ENCODE measurements around the gene WNK1.
"Not testable (repeated sequence)": the region's sequence is repeated elsewhere in the genome, so short reads cannot be mapped to it uniquely, and the experiment has no call there.

Gene WNK1

DNA sequence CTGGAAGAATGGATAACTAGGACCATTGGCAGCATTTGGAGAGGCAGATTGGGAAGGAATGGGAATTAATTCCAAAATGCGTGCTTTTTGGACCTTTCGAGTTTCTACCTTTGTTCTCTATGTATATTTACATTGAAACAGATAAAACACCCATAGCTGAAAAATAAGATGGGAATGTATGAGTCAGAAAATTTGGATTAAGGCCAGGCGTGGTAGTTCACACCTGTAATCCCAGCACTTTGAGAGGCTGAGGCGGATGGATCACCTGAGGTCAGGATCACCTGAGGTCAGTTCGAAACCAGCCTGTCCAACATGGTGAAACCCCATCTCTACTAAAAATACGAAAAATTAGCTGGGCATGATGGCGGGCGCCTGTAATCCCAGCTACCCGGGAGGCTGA lies 65.1 kb downstream of the WNK1 start:
- not testable (repeated sequence) for H3K9me3 ChIP-seq (ENCODE audit: control insufficient read depth in 2 of 2, low read length in 2 of 2); H3K36me3 ChIP-seq (ENCODE audit: control insufficient read depth in 2 of 2, insufficient read depth in 2 of 2, low read length in 2 of 2); H3K4me1 ChIP-seq (ENCODE audit: control insufficient read depth in 2 of 2, insufficient read depth in 2 of 2, low read length in 2 of 2); H3K4me3 ChIP-seq (ENCODE audit: low read length in 2 of 2); H3K9ac ChIP-seq (ENCODE audit: low read depth in 1 of 2, low read length in 2 of 2); H3K27ac ChIP-seq (ENCODE audit: low read depth in 2 of 2, low read length in 2 of 2); H3K27me3 ChIP-seq (ENCODE audit: control insufficient read depth in 2 of 2, insufficient read depth in 2 of 2, low read length in 2 of 2)

DNA sequence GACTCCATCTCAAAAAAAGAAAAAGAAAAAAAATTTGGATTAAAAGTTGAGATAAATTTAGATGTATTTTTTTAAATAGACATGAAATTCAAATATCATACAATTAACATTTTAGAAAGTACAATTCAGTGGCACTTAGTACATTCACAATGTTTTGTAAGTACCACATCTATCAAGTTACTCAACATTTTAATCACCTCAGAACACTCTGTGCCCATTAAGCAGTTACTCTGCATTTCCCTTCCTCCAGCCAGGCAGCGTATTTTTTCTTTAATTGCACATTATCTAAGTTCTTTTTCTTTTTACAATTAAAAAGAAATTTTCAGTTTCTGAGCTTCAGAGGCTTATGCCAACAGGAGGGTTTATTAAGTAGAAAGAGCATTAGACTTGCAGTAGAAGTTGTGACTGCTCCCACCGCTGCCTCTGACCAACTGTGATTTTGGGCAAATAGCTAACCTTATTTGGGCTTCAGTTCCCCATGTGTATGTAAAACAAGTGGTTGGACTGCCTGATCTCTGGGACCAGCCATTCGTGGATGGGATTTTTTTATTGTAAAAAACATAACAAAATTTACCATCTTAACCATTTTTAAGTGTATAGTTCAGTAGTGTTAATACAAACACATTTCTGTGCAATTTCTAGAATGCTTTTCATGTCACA lies 65.7 kb downstream of the WNK1 start:
- Histone ChIP-seq H3K9me3 (ENCODE audit: control insufficient read depth in 2 of 2, low read length in 2 of 2) (no peaks in the 10 kb centered on the region), H3K36me3 (ENCODE audit: control insufficient read depth in 2 of 2, insufficient read depth in 2 of 2, low read length in 2 of 2) (peaks cover 0 to 3% of the 10 kb centered on the region in 2 donors), H3K4me1 (ENCODE audit: control insufficient read depth in 2 of 2, insufficient read depth in 2 of 2, low read length in 2 of 2) (no peaks in the 10 kb centered on the region), H3K9ac (ENCODE audit: low read depth in 1 of 2, low read length in 2 of 2) (no peak overlapping the region), H3K27me3 (ENCODE audit: control insufficient read depth in 2 of 2, insufficient read depth in 2 of 2, low read length in 2 of 2) (no peaks in the 10 kb centered on the region), H3K27ac (ENCODE audit: low read depth in 2 of 2, low read length in 2 of 2) (no peak overlapping the region), H3K4me3 (ENCODE audit: low read length in 2 of 2) (no peak overlapping the region)

DNA sequence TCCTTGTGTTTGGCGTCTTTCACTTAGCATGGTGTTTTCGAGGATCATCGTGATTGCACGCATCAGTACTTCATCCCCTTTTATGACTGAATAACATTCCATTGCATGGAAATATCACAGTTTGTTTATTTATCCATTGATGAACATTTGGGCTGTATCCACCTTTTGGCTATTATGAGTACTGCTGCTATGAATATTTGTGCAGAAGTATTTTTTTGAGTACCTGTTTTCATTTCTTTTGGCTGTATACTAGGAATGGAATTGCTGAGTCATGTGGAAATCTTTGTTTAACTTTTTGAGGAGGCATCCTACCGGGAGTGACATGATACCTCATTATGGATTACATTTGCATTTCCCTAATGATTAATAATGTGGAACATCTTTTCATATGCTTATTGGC lies 66.4 kb downstream of the WNK1 start:
- no peak overlapping the region for H3K4me3 ChIP-seq (ENCODE audit: low read length in 2 of 2)
- H3K36me3 ChIP-seq (ENCODE audit: control insufficient read depth in 2 of 2, insufficient read depth in 2 of 2, low read length in 2 of 2) = peaks cover 0 to 3% of the 10 kb centered on the region in 2 donors
- no peak overlapping the region for H3K9ac ChIP-seq (ENCODE audit: low read depth in 1 of 2, low read length in 2 of 2)
- no peak overlapping the region for H3K27ac ChIP-seq (ENCODE audit: low read depth in 2 of 2, low read length in 2 of 2)
- H3K4me1 ChIP-seq (ENCODE audit: control insufficient read depth in 2 of 2, insufficient read depth in 2 of 2, low read length in 2 of 2) = no peaks in the 10 kb centered on the region
- no peaks in the 10 kb centered on the region for H3K27me3 ChIP-seq (ENCODE audit: control insufficient read depth in 2 of 2, insufficient read depth in 2 of 2, low read length in 2 of 2)
- H3K9me3 ChIP-seq (ENCODE audit: control insufficient read depth in 2 of 2, low read length in 2 of 2) = no peaks in the 10 kb centered on the region

DNA sequence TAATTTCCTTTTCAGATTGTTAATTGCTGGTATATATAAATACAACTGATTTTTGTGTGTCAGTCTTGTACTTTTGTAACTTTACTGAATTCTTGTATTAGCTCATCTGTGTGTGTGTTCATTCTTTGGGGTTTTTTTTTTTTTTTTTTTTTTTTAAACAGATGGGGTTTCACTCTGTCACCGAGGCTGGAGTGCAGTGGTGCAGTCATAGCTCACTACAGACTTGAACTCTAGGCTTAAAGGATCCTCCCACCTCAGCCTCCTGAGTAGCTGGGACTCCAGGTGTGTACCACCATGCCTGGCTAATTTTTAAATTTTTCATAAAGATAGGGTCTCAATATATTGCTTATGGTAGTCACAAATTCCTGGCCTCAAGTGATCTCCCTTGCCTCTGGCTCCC lies 68.0 kb downstream of the WNK1 start:
- no peaks in the 10 kb centered on the region for H3K9me3 ChIP-seq (ENCODE audit: control insufficient read depth in 2 of 2, low read length in 2 of 2)
- H3K27me3 ChIP-seq (ENCODE audit: control insufficient read depth in 2 of 2, insufficient read depth in 2 of 2, low read length in 2 of 2) = no peaks in the 10 kb centered on the region
- H3K36me3 ChIP-seq (ENCODE audit: control insufficient read depth in 2 of 2, insufficient read depth in 2 of 2, low read length in 2 of 2) = no peaks in the 10 kb centered on the region
- H3K27ac ChIP-seq (ENCODE audit: low read depth in 2 of 2, low read length in 2 of 2) = no peak overlapping the region
- no peak overlapping the region for H3K4me3 ChIP-seq (ENCODE audit: low read length in 2 of 2)
- H3K9ac ChIP-seq (ENCODE audit: low read depth in 1 of 2, low read length in 2 of 2) = no peak overlapping the region
- H3K4me1 ChIP-seq (ENCODE audit: control insufficient read depth in 2 of 2, insufficient read depth in 2 of 2, low read length in 2 of 2) = no peaks in the 10 kb centered on the region

DNA sequence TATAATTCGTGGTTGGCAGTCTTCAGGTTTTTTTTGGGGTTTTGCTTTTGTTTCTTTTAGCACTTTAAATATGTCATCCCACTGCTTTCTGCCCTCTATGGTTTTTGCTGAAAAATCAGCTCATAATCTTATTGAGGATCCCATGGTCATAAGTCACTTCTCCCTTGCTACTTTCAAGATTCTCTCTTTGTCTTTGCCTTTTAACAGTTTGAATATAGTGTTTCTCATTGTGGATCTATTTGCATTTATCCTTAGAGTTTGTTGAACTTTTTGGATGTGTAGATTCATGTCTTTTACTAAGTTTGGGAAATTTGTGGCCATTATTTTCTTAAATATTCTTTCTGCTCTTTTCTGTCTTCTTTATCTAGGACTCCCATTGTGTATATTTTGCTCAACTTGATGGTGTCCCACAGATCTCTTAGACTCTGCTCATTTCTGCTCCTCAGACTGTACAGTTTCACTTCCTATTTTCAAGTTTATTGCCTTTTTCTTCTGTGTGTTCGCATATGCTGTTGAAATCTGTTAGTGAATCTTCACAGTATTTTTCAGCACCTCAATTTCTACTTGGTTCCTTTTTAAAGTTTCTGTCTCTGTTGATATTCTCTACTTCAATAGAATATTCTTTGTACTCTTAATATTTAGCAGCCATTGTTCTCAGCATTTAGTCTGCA lies 70.8 kb downstream of the WNK1 start:
- no peaks in the 10 kb centered on the region for H3K4me1 ChIP-seq (ENCODE audit: control insufficient read depth in 2 of 2, insufficient read depth in 2 of 2, low read length in 2 of 2)
- no peaks in the 10 kb centered on the region for H3K9me3 ChIP-seq (ENCODE audit: control insufficient read depth in 2 of 2, low read length in 2 of 2)
- H3K27me3 ChIP-seq (ENCODE audit: control insufficient read depth in 2 of 2, insufficient read depth in 2 of 2, low read length in 2 of 2) = no peaks in the 10 kb centered on the region
- H3K9ac ChIP-seq (ENCODE audit: low read depth in 1 of 2, low read length in 2 of 2) = no peak overlapping the region
- H3K4me3 ChIP-seq (ENCODE audit: low read length in 2 of 2) = no peak overlapping the region
- peaks cover 0 to 5% of the 10 kb centered on the region in 2 donors for H3K36me3 ChIP-seq (ENCODE audit: control insufficient read depth in 2 of 2, insufficient read depth in 2 of 2, low read length in 2 of 2)
- no peak overlapping the region for H3K27ac ChIP-seq (ENCODE audit: low read depth in 2 of 2, low read length in 2 of 2)

DNA sequence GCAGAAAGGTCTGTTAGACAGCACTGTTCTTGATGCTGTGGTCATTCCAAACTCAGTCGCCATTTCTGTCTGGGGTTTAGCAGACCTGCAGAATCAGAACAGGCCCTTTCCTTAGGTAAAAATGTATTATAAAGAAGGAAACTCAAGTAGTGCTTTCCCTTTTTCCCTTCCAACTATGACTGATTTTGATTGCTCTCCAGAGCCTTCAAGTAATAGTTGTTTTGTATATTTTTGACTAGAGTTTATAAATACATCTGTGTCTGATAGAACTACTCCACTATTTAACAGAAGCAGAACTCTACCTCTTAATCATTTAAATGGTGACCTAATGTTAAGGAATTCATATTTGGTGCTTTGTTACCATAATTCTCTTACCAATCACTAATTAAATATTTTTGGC lies 74.0 kb downstream of the WNK1 start:
- Histone ChIP-seq H3K27me3 (ENCODE audit: control insufficient read depth in 2 of 2, insufficient read depth in 2 of 2, low read length in 2 of 2) (no peaks in the 10 kb centered on the region), H3K4me1 (ENCODE audit: control insufficient read depth in 2 of 2, insufficient read depth in 2 of 2, low read length in 2 of 2) (no peaks in the 10 kb centered on the region), H3K27ac (ENCODE audit: low read depth in 2 of 2, low read length in 2 of 2) (no peak overlapping the region), H3K9ac (ENCODE audit: low read depth in 1 of 2, low read length in 2 of 2) (no peak overlapping the region), H3K36me3 (ENCODE audit: control insufficient read depth in 2 of 2, insufficient read depth in 2 of 2, low read length in 2 of 2) (peaks cover 9 to 15% of the 10 kb centered on the region in 2 donors), H3K9me3 (ENCODE audit: control insufficient read depth in 2 of 2, low read length in 2 of 2) (no peaks in the 10 kb centered on the region), H3K4me3 (ENCODE audit: low read length in 2 of 2) (no peak overlapping the region)

GRCh38 chr12:828726-829395 lies 76.5 kb downstream of the WNK1 start:
- Histone ChIP-seq H3K9ac (ENCODE audit: low read depth in 1 of 2, low read length in 2 of 2) (no peak overlapping the region), H3K4me3 (ENCODE audit: low read length in 2 of 2) (no peak overlapping the region), H3K36me3 (ENCODE audit: control insufficient read depth in 2 of 2, insufficient read depth in 2 of 2, low read length in 2 of 2) (peaks cover 14 to 15% of the 10 kb centered on the region in 2 donors), H3K27ac (ENCODE audit: low read depth in 2 of 2, low read length in 2 of 2) (no peak overlapping the region), H3K27me3 (ENCODE audit: control insufficient read depth in 2 of 2, insufficient read depth in 2 of 2, low read length in 2 of 2) (no peaks in the 10 kb centered on the region), H3K9me3 (ENCODE audit: control insufficient read depth in 2 of 2, low read length in 2 of 2) (no peaks in the 10 kb centered on the region), H3K4me1 (ENCODE audit: control insufficient read depth in 2 of 2, insufficient read depth in 2 of 2, low read length in 2 of 2) (no peaks in the 10 kb centered on the region)

DNA sequence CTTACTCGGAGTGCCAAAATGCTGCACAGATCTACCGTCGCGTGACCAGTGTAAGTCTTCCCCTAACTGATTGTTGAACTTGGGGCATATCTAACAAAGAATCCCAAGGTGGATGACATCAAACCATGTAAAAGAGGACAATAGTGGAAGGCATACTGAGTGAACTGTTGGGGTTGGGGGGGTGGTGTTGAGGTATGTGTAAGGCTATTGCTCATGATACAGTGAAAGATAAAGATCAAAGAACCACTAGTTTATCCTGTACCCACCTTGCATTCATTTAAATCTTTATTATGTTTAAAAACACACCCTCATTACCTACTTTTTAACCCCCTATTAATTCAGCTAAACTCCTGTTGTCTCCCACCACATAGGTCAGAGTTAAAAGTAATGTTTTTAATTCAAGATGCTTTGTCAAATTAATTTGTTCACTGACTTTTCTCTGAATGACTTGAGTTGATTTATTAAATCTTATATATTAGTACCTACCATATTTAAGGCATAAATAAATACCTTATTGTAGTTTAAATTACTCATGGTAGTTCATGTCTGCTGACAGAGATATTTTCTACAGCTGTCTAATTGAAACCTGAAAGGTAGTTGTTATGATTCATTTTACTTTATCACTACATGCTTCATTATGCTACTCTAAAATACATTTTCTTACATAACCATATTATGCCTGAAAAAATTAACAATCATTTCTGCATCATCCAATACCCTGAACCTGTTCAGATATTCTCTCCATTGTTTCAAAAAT lies 77.9 kb downstream of the WNK1 start:
- H3K9ac ChIP-seq (ENCODE audit: low read depth in 1 of 2, low read length in 2 of 2) = no peak overlapping the region
- peaks cover 16 to 22% of the 10 kb centered on the region in 2 donors for H3K36me3 ChIP-seq (ENCODE audit: control insufficient read depth in 2 of 2, insufficient read depth in 2 of 2, low read length in 2 of 2)
- no peaks in the 10 kb centered on the region for H3K27me3 ChIP-seq (ENCODE audit: control insufficient read depth in 2 of 2, insufficient read depth in 2 of 2, low read length in 2 of 2)
- no peaks in the 10 kb centered on the region for H3K4me1 ChIP-seq (ENCODE audit: control insufficient read depth in 2 of 2, insufficient read depth in 2 of 2, low read length in 2 of 2)
- no peak overlapping the region for H3K4me3 ChIP-seq (ENCODE audit: low read length in 2 of 2)
- H3K9me3 ChIP-seq (ENCODE audit: control insufficient read depth in 2 of 2, low read length in 2 of 2) = no peaks in the 10 kb centered on the region
- H3K27ac ChIP-seq (ENCODE audit: low read depth in 2 of 2, low read length in 2 of 2) = no peak overlapping the region

DNA sequence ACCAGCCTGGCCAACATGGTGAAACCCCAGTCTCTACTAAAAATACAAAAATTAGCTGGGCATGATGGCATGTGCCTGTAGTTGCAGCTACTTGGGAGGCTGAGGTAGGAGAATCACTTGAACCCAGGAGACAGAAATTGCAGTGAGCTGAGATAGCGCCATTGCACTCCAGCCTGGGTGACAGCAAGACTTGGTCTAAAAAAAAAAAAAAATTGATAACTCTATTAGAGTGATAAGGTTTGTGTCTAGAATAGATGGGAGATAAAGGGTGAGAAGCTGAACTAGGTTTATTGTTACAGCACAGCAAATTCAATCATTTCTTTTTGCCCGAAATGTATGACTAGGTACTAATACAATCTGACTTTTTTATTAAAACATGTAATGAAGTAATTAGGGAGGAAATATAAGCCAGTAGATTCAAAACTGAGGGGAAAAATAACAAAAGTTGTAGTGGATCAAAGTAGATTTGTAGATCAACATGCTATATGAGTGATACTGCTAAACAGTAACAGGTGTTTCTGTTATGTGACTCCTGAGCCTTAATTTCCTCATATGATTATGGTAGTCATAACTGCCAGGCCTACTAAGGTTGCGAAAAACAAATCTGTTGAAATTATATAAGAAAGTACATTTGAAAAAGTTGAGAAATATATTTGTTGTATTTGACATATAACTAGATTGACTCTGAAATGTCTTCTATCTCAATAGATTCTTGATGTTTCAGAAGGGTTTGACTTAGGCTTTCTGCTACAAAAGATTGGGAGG lies 83.6 kb downstream of the WNK1 start:
- no peaks in the 10 kb centered on the region for H3K9me3 ChIP-seq (ENCODE audit: control insufficient read depth in 2 of 2, low read length in 2 of 2)
- no peaks in the 10 kb centered on the region for H3K27me3 ChIP-seq (ENCODE audit: control insufficient read depth in 2 of 2, insufficient read depth in 2 of 2, low read length in 2 of 2)
- no peak overlapping the region for H3K27ac ChIP-seq (ENCODE audit: low read depth in 2 of 2, low read length in 2 of 2)
- peaks cover 7 to 8% of the 10 kb centered on the region in 2 donors for H3K36me3 ChIP-seq (ENCODE audit: control insufficient read depth in 2 of 2, insufficient read depth in 2 of 2, low read length in 2 of 2)
- H3K4me1 ChIP-seq (ENCODE audit: control insufficient read depth in 2 of 2, insufficient read depth in 2 of 2, low read length in 2 of 2) = no peaks in the 10 kb centered on the region
- H3K4me3 ChIP-seq (ENCODE audit: low read length in 2 of 2) = no peak overlapping the region
- H3K9ac ChIP-seq (ENCODE audit: low read depth in 1 of 2, low read length in 2 of 2) = no peak overlapping the region
